GM19467 (cell line): ENCODE results near the gene NOX1.

Experiments
- ATAC-seq: cut with Tn5 transposase; IDR thresholded peaks from one replicate; pipeline ENCODE4 v1.9.1; 2021; ENCODE audit warnings: mild to moderate bottlenecking, moderate library complexity; ENCODE audit not compliant: unreplicated experiment

Gene NOX1

GRCh38 chrX:100874325-100874724 is at the start of gene NOX1:
Gene NOX1, minus strand, starts transcription at chrX:100874359. Its CDS starts 220 bp downstream, at chrX:100874139.
- no peak for ATAC-seq

- no peak for ATAC-seq
Measured at GRCh38 chrX:100915562-100915961, 41.4 kb upstream of the NOX1 start.

- ATAC-seq, result no peak
Measured at GRCh38 chrX:100913111-100913510, 39.0 kb upstream of the NOX1 start.

GRCh38 chrX:100911731-100912130 is 37.6 kb upstream of the NOX1 start:
- no peak for ATAC-seq

- no peak for ATAC-seq
Measured at GRCh38 chrX:100905620-100906019, 31.5 kb upstream of the NOX1 start.

GRCh38 chrX:100904433-100904832 is 30.3 kb upstream of the NOX1 start:
- ATAC-seq, result no peak

- no peak for ATAC-seq
Measured at GRCh38 chrX:100895365-100896075, 21.4 kb upstream of the NOX1 start.

- no peak for ATAC-seq
Measured at GRCh38 chrX:100883654-100884053, 9.5 kb upstream of the NOX1 start.

GRCh38 chrX:100880368-100880767 is 6.2 kb upstream of the NOX1 start:
- no peak for ATAC-seq

GRCh38 chrX:100871594-100872560 is 2.3 kb downstream of the NOX1 start:
- ATAC-seq, result no peak

- no peak for ATAC-seq
Measured at GRCh38 chrX:100870527-100870926, 3.6 kb downstream of the NOX1 start.

- ATAC-seq, result no peak
Measured at GRCh38 chrX:100868273-100868672, 5.9 kb downstream of the NOX1 start.

GRCh38 chrX:100864657-100865391 is 9.3 kb downstream of the NOX1 start:
- ATAC-seq, result no peak

GRCh38 chrX:100863326-100863864 is 10.8 kb downstream of the NOX1 start:
- ATAC-seq, result no peak

GRCh38 chrX:100852810-100853209 is 21.3 kb downstream of the NOX1 start:
- no peak for ATAC-seq

- ATAC-seq, result no peak
Measured at GRCh38 chrX:100850317-100850716, 23.8 kb downstream of the NOX1 start.

GRCh38 chrX:100831219-100831946 is 42.8 kb downstream of the NOX1 start:
- ATAC-seq, result no peak

- ATAC-seq, result no peak
Measured at GRCh38 chrX:100830547-100830946, 43.6 kb downstream of the NOX1 start.

GRCh38 chrX:100830143-100830542 is 44.0 kb downstream of the NOX1 start:
- no peak for ATAC-seq

- ATAC-seq, result peak; percentile 41
Measured at GRCh38 chrX:100829730-100830129, 44.4 kb downstream of the NOX1 start.
